ENCODE results near the gene ALLC.

ALLC gene

GRCh38 chr2:3637311-3637675, 20.7 kb upstream of the ALLC start:
- no peak for DNase-seq (ENCODE audit: low read depth, low spot score)
- Histone ChIP-seq H3K36me3 (ENCODE audit: insufficient read depth, low read length) (no peaks in the 10 kb centered on the region), H3K4me3 (no peak overlapping the region), H3K9me3 (ENCODE audit: low read depth, low read length) (no peaks in the 10 kb centered on the region), H3K27ac (no peak overlapping the region), H3K9ac (ENCODE audit: insufficient read length) (no peak overlapping the region)
- TF ChIP-seq FOXP2 (optimal IDR thresholded peaks at IDR 0.05; ENCODE audit: control extremely low read depth, extremely low read length, insufficient read depth) (no peak), POLR2AphosphoS5 (IDR thresholded peaks at IDR 0.05; ENCODE audit: borderline replicate concordance, low read depth, low read length) (no peak), EZH2 (IDR thresholded peaks at IDR 0.05) (no peak)

GRCh38 chr2:3637692-3638455, 20.1 kb upstream of the ALLC start:
- no peak overlapping the region for H3K4me3 ChIP-seq
- H3K36me3 ChIP-seq (ENCODE audit: insufficient read depth, low read length): no peaks in the 10 kb centered on the region
- H3K27ac ChIP-seq: no peak overlapping the region
- H3K9ac ChIP-seq (ENCODE audit: insufficient read length): no peak overlapping the region
- H3K9me3 ChIP-seq (ENCODE audit: low read depth, low read length): no peaks in the 10 kb centered on the region
- TF ChIP-seq POLR2AphosphoS5 (IDR thresholded peaks at IDR 0.05; ENCODE audit: borderline replicate concordance, low read depth, low read length) (no peak), FOXP2 (optimal IDR thresholded peaks at IDR 0.05; ENCODE audit: control extremely low read depth, extremely low read length, insufficient read depth) (no peak), EZH2 (IDR thresholded peaks at IDR 0.05) (no peak)
- no peak for DNase-seq (ENCODE audit: low read depth, low spot score)

DNA sequence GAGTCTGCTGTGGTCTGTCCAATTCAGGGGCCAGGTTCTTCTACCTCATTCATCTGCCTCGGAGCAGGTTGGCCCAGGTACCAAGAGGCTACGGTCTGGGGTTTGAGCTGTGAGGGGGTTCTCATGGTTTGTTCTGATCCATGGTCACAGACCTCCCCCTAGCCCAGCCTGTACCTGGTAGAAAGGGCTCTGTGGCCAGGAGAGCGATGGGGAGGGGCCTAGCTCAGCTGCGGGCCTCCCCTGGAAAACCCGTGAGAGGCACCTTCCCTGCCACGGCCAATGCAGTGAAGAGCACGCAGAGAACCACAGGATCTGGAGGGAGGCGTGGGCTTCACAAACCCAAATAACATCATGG, 19.6 kb upstream of the ALLC start:
- Histone ChIP-seq H3K9ac (ENCODE audit: insufficient read length) (no peak overlapping the region), H3K9me3 (ENCODE audit: low read depth, low read length) (no peaks in the 10 kb centered on the region), H3K27ac (no peak overlapping the region), H3K4me3 (no peak overlapping the region), H3K36me3 (ENCODE audit: insufficient read depth, low read length) (no peaks in the 10 kb centered on the region)
- TF ChIP-seq FOXP2 (optimal IDR thresholded peaks at IDR 0.05; ENCODE audit: control extremely low read depth, extremely low read length, insufficient read depth) (no peak), EZH2 (IDR thresholded peaks at IDR 0.05) (no peak), POLR2AphosphoS5 (IDR thresholded peaks at IDR 0.05; ENCODE audit: borderline replicate concordance, low read depth, low read length) (no peak)
- DNase-seq (ENCODE audit: low read depth, low spot score): no peak

GRCh38 chr2:3639015-3639630, 18.9 kb upstream of the ALLC start:
- H3K27ac ChIP-seq: no peak overlapping the region
- H3K9ac ChIP-seq (ENCODE audit: insufficient read length): no peak overlapping the region
- no peaks in the 10 kb centered on the region for H3K36me3 ChIP-seq (ENCODE audit: insufficient read depth, low read length)
- TF ChIP-seq FOXP2 (optimal IDR thresholded peaks at IDR 0.05; ENCODE audit: control extremely low read depth, extremely low read length, insufficient read depth) (no peak), POLR2AphosphoS5 (IDR thresholded peaks at IDR 0.05; ENCODE audit: borderline replicate concordance, low read depth, low read length) (no peak), EZH2 (IDR thresholded peaks at IDR 0.05) (no peak)
- no peak for DNase-seq (ENCODE audit: low read depth, low spot score)
- H3K9me3 ChIP-seq (ENCODE audit: low read depth, low read length): no peaks in the 10 kb centered on the region
- no peak overlapping the region for H3K4me3 ChIP-seq

- Histone ChIP-seq H3K9ac (ENCODE audit: insufficient read length) (no peak overlapping the region), H3K27ac (no peak overlapping the region), H3K9me3 (ENCODE audit: low read depth, low read length) (no peaks in the 10 kb centered on the region), H3K4me3 (no peak overlapping the region), H3K36me3 (ENCODE audit: insufficient read depth, low read length) (no peaks in the 10 kb centered on the region)
- TF ChIP-seq EZH2 (IDR thresholded peaks at IDR 0.05): no peak
- no peak for TF ChIP-seq FOXP2 (optimal IDR thresholded peaks at IDR 0.05; ENCODE audit: control extremely low read depth, extremely low read length, insufficient read depth)
- DNase-seq (ENCODE audit: low read depth, low spot score): no peak
These were observed 18.3 kb upstream of the ALLC start for GRCh38 chr2:3639653-3640052.

- no peaks in the 10 kb centered on the region for H3K36me3 ChIP-seq (ENCODE audit: insufficient read depth, low read length)
- H3K9ac ChIP-seq (ENCODE audit: insufficient read length): no peak overlapping the region
- no peak overlapping the region for H3K4me3 ChIP-seq
- no peak overlapping the region for H3K27ac ChIP-seq
- no peak for DNase-seq (ENCODE audit: low read depth, low spot score)
- TF ChIP-seq FOXP2 (optimal IDR thresholded peaks at IDR 0.05; ENCODE audit: control extremely low read depth, extremely low read length, insufficient read depth) (no peak), POLR2AphosphoS5 (IDR thresholded peaks at IDR 0.05; ENCODE audit: borderline replicate concordance, low read depth, low read length) (no peak), EZH2 (IDR thresholded peaks at IDR 0.05) (no peak)
- no peaks in the 10 kb centered on the region for H3K9me3 ChIP-seq (ENCODE audit: low read depth, low read length)
These were observed 16.8 kb upstream of the ALLC start for GRCh38 chr2:3641181-3641580.

DNA sequence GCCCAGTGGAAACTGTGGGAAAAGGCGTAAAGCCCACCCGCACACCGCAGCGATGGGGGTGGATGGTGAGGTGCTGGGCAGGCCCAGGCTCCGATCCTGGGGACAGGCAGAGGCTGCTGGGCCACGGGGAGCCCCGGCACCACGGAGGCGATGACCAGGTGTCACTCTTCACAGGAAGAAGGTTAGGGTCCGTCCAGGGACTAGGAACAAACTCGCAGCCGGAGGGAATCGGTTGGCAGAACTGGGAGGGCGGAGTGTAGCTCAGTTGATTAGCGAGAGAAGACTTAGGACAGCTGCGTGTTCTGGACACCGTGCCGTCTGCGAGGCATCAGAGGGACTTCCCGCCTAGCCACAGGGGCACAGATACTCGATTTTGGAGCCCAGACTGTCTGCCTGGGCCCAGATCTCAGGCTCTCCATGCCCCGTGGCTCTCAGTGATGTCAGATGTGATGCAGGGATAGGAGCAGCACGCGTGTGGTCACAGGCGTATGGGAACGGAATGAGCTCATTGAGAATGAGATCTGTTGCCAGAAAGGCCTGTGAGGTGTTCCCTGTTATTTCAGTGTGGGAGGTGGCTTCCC, 16.1 kb upstream of the ALLC start:
- Histone ChIP-seq H3K9me3 (ENCODE audit: low read depth, low read length) (no peaks in the 10 kb centered on the region), H3K4me3 (no peak overlapping the region), H3K9ac (ENCODE audit: insufficient read length) (no peak overlapping the region), H3K36me3 (ENCODE audit: insufficient read depth, low read length) (no peaks in the 10 kb centered on the region), H3K27ac (no peak overlapping the region)
- no peak for TF ChIP-seq POLR2AphosphoS5 (IDR thresholded peaks at IDR 0.05; ENCODE audit: borderline replicate concordance, low read depth, low read length)
- no peak for TF ChIP-seq FOXP2 (optimal IDR thresholded peaks at IDR 0.05; ENCODE audit: control extremely low read depth, extremely low read length, insufficient read depth)
- no peak for TF ChIP-seq EZH2 (IDR thresholded peaks at IDR 0.05)
- DNase-seq (ENCODE audit: low read depth, low spot score): no peak

DNA sequence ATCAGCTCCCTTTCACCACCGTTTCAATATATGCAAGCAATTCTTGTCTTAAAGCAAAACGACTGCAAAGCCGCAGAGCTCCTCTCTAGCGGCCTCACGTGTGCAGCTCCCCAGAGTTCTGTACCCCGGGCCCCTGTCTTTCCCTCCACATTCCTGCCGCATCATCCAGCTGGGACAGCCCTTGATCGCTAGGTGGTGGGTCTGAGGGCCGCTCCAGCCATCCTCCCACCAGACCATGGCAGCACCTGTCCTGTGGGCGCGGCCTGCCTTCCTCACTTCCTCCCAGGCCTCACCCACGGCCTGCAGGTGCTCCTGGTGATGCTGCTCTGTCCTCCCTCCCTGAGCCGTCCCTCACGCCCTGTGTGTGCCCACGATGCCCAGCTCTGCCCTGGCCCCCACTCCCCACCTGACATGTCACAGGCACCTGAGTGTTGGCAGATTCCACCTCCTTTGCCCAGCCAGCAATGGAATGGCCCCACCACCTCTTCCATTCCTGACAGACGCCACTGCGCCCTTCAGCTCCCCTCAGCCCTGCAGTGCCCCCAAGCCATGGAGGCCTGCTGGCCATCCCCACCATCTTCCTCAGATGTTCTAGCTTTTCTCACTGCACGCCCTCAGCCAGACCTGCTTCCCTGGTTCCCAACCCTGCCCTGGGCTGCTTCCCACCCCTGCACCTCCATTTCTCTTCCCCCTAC, 15.3 kb upstream of the ALLC start:
- H3K4me3 ChIP-seq: no peak overlapping the region
- no peak for DNase-seq (ENCODE audit: low read depth, low spot score)
- no peak overlapping the region for H3K27ac ChIP-seq
- no peaks in the 10 kb centered on the region for H3K9me3 ChIP-seq (ENCODE audit: low read depth, low read length)
- no peak for TF ChIP-seq EZH2 (IDR thresholded peaks at IDR 0.05)
- no peak for TF ChIP-seq POLR2AphosphoS5 (IDR thresholded peaks at IDR 0.05; ENCODE audit: borderline replicate concordance, low read depth, low read length)
- no peak for TF ChIP-seq FOXP2 (optimal IDR thresholded peaks at IDR 0.05; ENCODE audit: control extremely low read depth, extremely low read length, insufficient read depth)
- no peak overlapping the region for H3K9ac ChIP-seq (ENCODE audit: insufficient read length)
- no peaks in the 10 kb centered on the region for H3K36me3 ChIP-seq (ENCODE audit: insufficient read depth, low read length)

Data from SK-N-MC (cell line).